NOMO-1 (cell line): Measurements from ENCODE around the gene WFDC12.
"Not testable (repeated sequence)": the region's sequence is repeated elsewhere in the genome, so short reads cannot be mapped to it uniquely, and the experiment has no call there.

Experiments
- DNase-seq, 2 experiments: peaks; one replicate each; lab custom pipeline; 2025; ENCODE audit not compliant: unreplicated experiment in 2 of 2; lab: John Stamatoyannopoulos, UW

The WFDC12 gene

GRCh38 chr20:45124365-45124764 lies at the start of gene WFDC12:
Gene WFDC12, minus strand, starts transcription at chr20:45124465. Its CDS starts 18 bp downstream, at chr20:45124447.
- DNase-seq = no peak

- DNase-seq = no peak
These were observed 49.3 kb upstream of the WFDC12 start for GRCh38 chr20:45173522-45173921.

- DNase-seq = no peak
These were observed 40.6 kb upstream of the WFDC12 start for GRCh38 chr20:45164906-45165305.

- DNase-seq = no peak
These were observed 39.0 kb upstream of the WFDC12 start for GRCh38 chr20:45163083-45163803.

GRCh38 chr20:45157962-45158361 lies 33.7 kb upstream of the WFDC12 start:
- DNase-seq = no peak

GRCh38 chr20:45156713-45157112 lies 32.4 kb upstream of the WFDC12 start:
- DNase-seq = no peak

- DNase-seq = peak in 1 of 2 experiments; percentile 18
These were observed 30.5 kb upstream of the WFDC12 start for GRCh38 chr20:45154794-45155193.

- no peak for DNase-seq
These were observed 29.9 kb upstream of the WFDC12 start for GRCh38 chr20:45154183-45154582.

GRCh38 chr20:45153752-45154151 lies 29.5 kb upstream of the WFDC12 start:
- DNase-seq = peak; percentile 86 to 92

- no peak for DNase-seq
These were observed 28.9 kb upstream of the WFDC12 start for GRCh38 chr20:45153147-45153546.

- DNase-seq = no peak
These were observed 28.1 kb upstream of the WFDC12 start for GRCh38 chr20:45152405-45152804.

- no peak for DNase-seq
These were observed 24.8 kb upstream of the WFDC12 start for GRCh38 chr20:45149062-45149461.

- no peak for DNase-seq
These were observed 16.6 kb upstream of the WFDC12 start for GRCh38 chr20:45140836-45141235.

GRCh38 chr20:45139733-45140375 lies 15.6 kb upstream of the WFDC12 start:
- not testable (repeated sequence) for DNase-seq

- DNase-seq = peak; percentile 35 to 57
These were observed 14.5 kb upstream of the WFDC12 start for GRCh38 chr20:45138561-45139300.

- DNase-seq = no peak
These were observed 12.6 kb upstream of the WFDC12 start for GRCh38 chr20:45136911-45137310.

GRCh38 chr20:45128099-45128498 lies 3.8 kb upstream of the WFDC12 start:
- DNase-seq = no peak

- no peak for DNase-seq
These were observed 2.9 kb downstream of the WFDC12 start for GRCh38 chr20:45121388-45121787.

GRCh38 chr20:45119556-45120266 lies 4.6 kb downstream of the WFDC12 start:
- DNase-seq = no peak

- no peak for DNase-seq
These were observed 6.2 kb downstream of the WFDC12 start for GRCh38 chr20:45118028-45118427.

- DNase-seq = no peak
These were observed 6.7 kb downstream of the WFDC12 start for GRCh38 chr20:45117581-45117980.
